Measurements from ENCODE around the gene ZNF616. TPM values are rescaled to one million over a fixed set of nuclear protein-coding genes. Genes with fewer than 3 reads are reported as not detected.

The ZNF616 gene
- total RNA-seq, 1 donor from 2014 or later: 10.0 TPM

- H3K36me3 ChIP-seq (ENCODE audit: control insufficient read depth, insufficient read depth, low read length): peaks cover 19% of the 10 kb centered on the region
- H3K27me3 ChIP-seq (ENCODE audit: control insufficient read depth, insufficient read depth, low read length): no peaks in the 10 kb centered on the region
- FAIRE-seq: no peak
- no peak for DNase-seq (ENCODE audit: low read depth)
- H3K4me3 ChIP-seq (ENCODE audit: low read depth, low read length): no peak overlapping the region
- TF ChIP-seq, protein P1, sequence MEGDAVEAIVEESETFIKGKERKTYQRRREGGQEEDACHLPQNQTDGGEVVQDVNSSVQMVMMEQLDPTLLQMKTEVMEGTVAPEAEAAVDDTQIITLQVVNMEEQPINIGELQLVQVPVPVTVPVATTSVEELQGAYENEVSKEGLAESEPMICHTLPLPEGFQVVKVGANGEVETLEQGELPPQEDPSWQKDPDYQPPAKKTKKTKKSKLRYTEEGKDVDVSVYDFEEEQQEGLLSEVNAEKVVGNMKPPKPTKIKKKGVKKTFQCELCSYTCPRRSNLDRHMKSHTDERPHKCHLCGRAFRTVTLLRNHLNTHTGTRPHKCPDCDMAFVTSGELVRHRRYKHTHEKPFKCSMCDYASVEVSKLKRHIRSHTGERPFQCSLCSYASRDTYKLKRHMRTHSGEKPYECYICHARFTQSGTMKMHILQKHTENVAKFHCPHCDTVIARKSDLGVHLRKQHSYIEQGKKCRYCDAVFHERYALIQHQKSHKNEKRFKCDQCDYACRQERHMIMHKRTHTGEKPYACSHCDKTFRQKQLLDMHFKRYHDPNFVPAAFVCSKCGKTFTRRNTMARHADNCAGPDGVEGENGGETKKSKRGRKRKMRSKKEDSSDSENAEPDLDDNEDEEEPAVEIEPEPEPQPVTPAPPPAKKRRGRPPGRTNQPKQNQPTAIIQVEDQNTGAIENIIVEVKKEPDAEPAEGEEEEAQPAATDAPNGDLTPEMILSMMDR (IDR thresholded peaks at IDR 0.05; ENCODE audit: insufficient read depth, low read length, severe bottlenecking): no peak
Measured at GRCh38 chr19:52120286-52120685, 19.5 kb downstream of the ZNF616 start.

DNA sequence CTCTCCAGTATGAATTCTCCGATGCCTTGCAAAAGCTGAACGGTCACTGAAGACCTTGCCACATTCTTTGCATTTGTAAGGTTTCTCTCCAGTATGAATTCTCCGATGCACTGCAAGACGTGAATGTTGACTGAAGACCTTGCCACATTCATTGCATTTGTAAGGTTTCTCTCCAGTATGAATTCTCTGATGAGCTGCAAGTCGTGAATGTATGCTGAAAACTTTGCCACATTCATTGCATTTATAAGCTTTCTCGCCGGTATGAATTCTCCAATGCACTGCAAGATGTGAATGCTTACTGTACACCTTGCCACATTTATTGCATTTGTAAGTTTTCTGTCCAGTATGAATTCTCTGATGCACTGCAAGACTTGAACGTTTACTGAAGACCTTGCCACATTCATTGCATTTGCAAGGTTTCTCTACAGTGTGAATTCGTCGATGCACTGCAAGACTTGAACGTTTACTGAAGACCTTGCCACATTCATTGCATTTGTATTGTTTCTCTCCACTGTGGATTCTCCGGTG lies 24.1 kb downstream of the ZNF616 start:
- Histone ChIP-seq H3K27me3 (ENCODE audit: control insufficient read depth, insufficient read depth, low read length) (no peaks in the 10 kb centered on the region), H3K4me3 (ENCODE audit: low read depth, low read length) (no peak overlapping the region), H3K36me3 (ENCODE audit: control insufficient read depth, insufficient read depth, low read length) (peaks cover 9% of the 10 kb centered on the region)
- TF ChIP-seq, protein P1 (IDR thresholded peaks at IDR 0.05; ENCODE audit: insufficient read depth, low read length, severe bottlenecking): no peak
- no peak for DNase-seq (ENCODE audit: low read depth)
- FAIRE-seq: peak; percentile 55

GRCh38 chr19:52114691-52115090 lies 25.0 kb downstream of the ZNF616 start:
- Histone ChIP-seq H3K36me3 (ENCODE audit: control insufficient read depth, insufficient read depth, low read length) (peaks cover 9% of the 10 kb centered on the region), H3K4me3 (ENCODE audit: low read depth, low read length) (no peak overlapping the region), H3K27me3 (ENCODE audit: control insufficient read depth, insufficient read depth, low read length) (no peaks in the 10 kb centered on the region)
- FAIRE-seq (no peak), DNase-seq (ENCODE audit: low read depth) (no peak)
- TF ChIP-seq, protein P1 (IDR thresholded peaks at IDR 0.05; ENCODE audit: insufficient read depth, low read length, severe bottlenecking): no peak

- FAIRE-seq (no peak), DNase-seq (ENCODE audit: low read depth) (no peak)
- Histone ChIP-seq H3K36me3 (ENCODE audit: control insufficient read depth, insufficient read depth, low read length) (peaks cover 4% of the 10 kb centered on the region), H3K27me3 (ENCODE audit: control insufficient read depth, insufficient read depth, low read length) (no peaks in the 10 kb centered on the region), H3K4me3 (ENCODE audit: low read depth, low read length) (no peak overlapping the region)
- TF ChIP-seq, protein P1 (IDR thresholded peaks at IDR 0.05; ENCODE audit: insufficient read depth, low read length, severe bottlenecking): no peak
Measured at GRCh38 chr19:52112624-52113023, 27.1 kb downstream of the ZNF616 start.

DNA sequence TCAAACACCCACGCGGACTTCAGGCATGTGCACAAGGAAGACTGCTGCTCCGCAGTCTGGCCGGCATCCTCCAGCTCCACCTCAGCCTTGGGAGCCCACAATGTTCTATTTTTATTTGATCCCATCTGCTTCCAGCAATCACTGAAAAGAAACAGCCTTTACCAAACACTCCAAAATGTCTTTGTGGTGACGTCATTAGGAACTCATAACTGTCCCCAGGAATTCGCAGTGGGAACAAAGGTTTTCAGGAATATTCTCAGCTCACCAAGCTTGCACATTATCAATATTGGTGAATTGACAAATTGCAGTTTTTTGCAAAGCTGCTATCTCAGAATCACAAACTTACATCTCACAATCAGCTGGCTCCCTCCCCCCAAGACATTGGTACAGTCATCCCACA lies 29.0 kb downstream of the ZNF616 start:
- Histone ChIP-seq H3K36me3 (ENCODE audit: control insufficient read depth, insufficient read depth, low read length) (peaks cover 2% of the 10 kb centered on the region), H3K27me3 (ENCODE audit: control insufficient read depth, insufficient read depth, low read length) (no peaks in the 10 kb centered on the region), H3K4me3 (ENCODE audit: low read depth, low read length) (no peak overlapping the region)
- TF ChIP-seq, protein P1 (IDR thresholded peaks at IDR 0.05; ENCODE audit: insufficient read depth, low read length, severe bottlenecking): no peak
- DNase-seq (ENCODE audit: low read depth) (no peak), FAIRE-seq (no peak)

GRCh38 chr19:52102782-52103181 lies 37.0 kb downstream of the ZNF616 start:
- TF ChIP-seq, protein P1 (IDR thresholded peaks at IDR 0.05; ENCODE audit: insufficient read depth, low read length, severe bottlenecking): no peak
- FAIRE-seq: no peak
- no peak overlapping the region for H3K4me3 ChIP-seq (ENCODE audit: low read depth, low read length)

More at GRCh38 chr19:52102782-52103181, 37.0 kb downstream of the ZNF616 start:
- no peaks in the 10 kb centered on the region for H3K27me3 ChIP-seq (ENCODE audit: control insufficient read depth, insufficient read depth, low read length)
- DNase-seq (ENCODE audit: low read depth): no peak
- H3K36me3 ChIP-seq (ENCODE audit: control insufficient read depth, insufficient read depth, low read length): no peaks in the 10 kb centered on the region
